Aortic smooth muscle cell (primary cell): Measurements from ENCODE around the gene SLFN12. TPM values are rescaled to one million over a fixed set of nuclear protein-coding genes. Genes with fewer than 3 reads are reported as not detected.

Experiments
- total RNA-seq: library from RNA; depleted of rRNA; stranded (reverse); fragments of >200 nt; gene quantifications from 2 replicates; pipeline ENCODE4 v1.2.3, GENCODE V29; 2014

The SLFN12 gene
- 38.8 and 49.2 TPM in 2 replicates for total RNA-seq

GRCh38 chr17:35432176-35433074 lies at the start of gene SLFN12:
TSS of gene SLFN12 (minus strand) at chr17:35432500. CDS start at chr17:35423028, 9,472 bp downstream.

DNA sequence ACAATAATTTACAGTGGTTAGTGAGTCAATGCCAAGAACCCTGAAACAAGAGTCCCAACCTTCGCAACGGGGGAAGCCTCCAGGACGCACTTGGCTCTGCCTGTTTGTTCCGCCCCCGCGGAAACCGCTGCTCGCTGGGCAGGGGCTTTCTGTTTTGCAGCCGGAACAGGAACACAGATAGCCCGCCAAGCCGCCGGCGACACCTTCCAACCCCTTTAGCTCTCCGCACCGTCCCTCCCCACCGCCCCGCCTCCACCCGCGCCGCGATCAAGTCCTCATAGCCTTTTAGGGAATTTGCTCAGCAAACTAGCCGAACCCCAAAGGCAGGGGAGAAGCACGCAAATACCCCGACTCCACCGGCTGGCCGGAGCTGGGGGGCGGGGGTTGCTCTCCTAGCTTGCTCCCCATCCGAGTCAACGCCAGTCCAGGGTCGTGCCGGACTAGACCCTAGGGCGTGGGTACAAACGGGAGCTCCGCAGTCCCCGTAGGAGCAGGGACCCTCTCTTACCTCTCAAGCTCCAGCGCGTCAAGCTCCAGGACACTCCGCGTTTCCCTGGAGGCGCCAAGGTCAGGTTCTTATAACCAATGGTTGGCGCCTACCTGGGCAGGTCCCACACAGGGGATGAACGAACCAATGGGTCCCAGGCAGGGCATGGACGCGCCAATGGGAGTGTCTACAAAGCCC lies 16.1 kb upstream of the SLFN12 start, which contains the start of gene SLFN13:
TSS of gene SLFN13 (minus strand) at position 553 of the 685 bp plus-strand sequence. CDS start 3,086 bp downstream, outside the sequence.

DNA sequence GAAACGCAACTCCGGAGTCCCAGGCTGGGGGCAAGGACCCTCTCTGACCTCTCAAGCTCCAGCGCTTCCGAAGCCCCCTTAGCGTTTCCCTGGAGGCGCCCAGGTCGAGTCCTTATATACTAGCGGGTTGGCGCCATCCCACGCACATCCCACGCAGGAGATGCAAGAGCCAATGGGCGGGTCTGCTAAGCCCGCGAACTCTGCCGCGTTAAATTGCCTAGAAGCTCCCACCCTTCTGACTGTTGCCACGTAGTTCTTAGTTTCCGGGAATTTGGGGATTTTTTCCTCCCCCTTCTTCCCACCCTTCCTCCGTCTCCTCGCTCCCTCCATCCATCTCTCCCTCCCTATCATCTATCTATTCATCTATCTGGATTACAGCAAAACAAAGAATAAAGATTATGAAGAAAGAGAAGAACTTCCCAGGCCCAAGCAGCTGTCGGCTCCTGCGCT lies 58.7 kb downstream of the SLFN12 start, which contains the start of gene SLFN11:
TSS of gene SLFN11 (minus strand) at position 88 of the 450 bp plus-strand sequence. CDS start 9,814 bp downstream, outside the sequence.

Other genes with a start within 250 kb of the SLFN12 start
- gene SLC35G3, start 238.1 kb downstream of the SLFN12 start, total RNA-seq, result not detected in 2 replicates
- 54.4 and 72.5 TPM in 2 replicates for gene SLFN5, start 189.4 kb downstream of the SLFN12 start, total RNA-seq
- 73.2 and 91.4 TPM in 2 replicates for gene SLFN11, start 58.9 kb downstream of the SLFN12 start, total RNA-seq
- gene SLFN13, start 16.3 kb upstream of the SLFN12 start, total RNA-seq, result 2.2 and 3.0 TPM in 2 replicates
- gene SLFN12L, start 105.2 kb upstream of the SLFN12 start, total RNA-seq, result 0.12 and 0.40 TPM in 2 replicates
- gene SLFN14, start 128.3 kb upstream of the SLFN12 start, total RNA-seq, result not detected in 2 replicates
- 3.6 and 4.7 TPM in 2 replicates for gene PEX12, start 146.1 kb upstream of the SLFN12 start, total RNA-seq
- gene AP2B1, start 154.8 kb upstream of the SLFN12 start, total RNA-seq, result 72.7 and 96.8 TPM in 2 replicates